Epithelial cell of prostate (primary cell): Measurements from ENCODE around the gene FRYL.
"Not testable (repeated sequence)": the region's sequence is repeated elsewhere in the genome, so short reads cannot be mapped to it uniquely, and the experiment has no call there.

Experiments used
- DNase-seq: peaks from one replicate; pipeline ENCODE4 v3.0.0-alpha.2; 2011; ENCODE audit warnings: low read depth, low spot score
- H3K27ac ChIP-seq: fragments of 450-650 bp; 2 replicates; pipeline ENCODE4 v1.5.1; 2017; ENCODE audit warnings: mild to moderate bottlenecking

Gene FRYL

GRCh38 chr4:48779998-48780864 lies at the start of gene FRYL:
FRYL (minus strand) TSS chr4:48780279; CDS start chr4:48634410, 145,869 bp downstream.
- H3K27ac ChIP-seq: peak within 1 kb of the TSS; percentile 94
- peak; percentile 98 for DNase-seq

DNA sequence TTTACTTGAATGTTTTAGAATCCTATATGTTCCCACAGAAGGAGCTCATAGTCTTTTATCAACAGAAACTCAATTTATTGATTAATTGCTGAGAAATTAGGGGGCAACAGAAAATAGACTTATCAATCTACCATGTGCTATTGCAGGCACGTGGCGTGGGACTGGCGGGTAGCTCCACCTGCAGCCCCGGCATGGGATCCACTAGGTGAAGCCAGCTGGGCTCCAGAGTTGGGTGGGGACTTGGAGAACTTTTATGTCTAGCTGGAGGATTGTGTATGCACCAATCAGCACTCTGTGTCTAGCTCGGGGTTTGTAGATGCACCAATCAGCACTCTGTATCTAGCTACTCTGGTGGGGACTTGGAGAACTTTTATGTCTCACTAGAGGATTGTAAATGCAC lies 47.5 kb upstream of the FRYL start:
- DNase-seq: no peak
- no peak overlapping the region for H3K27ac ChIP-seq

- not testable (repeated sequence) for H3K27ac ChIP-seq, DNase-seq
These were observed 41.4 kb upstream of the FRYL start for GRCh38 chr4:48821431-48821830.

DNA sequence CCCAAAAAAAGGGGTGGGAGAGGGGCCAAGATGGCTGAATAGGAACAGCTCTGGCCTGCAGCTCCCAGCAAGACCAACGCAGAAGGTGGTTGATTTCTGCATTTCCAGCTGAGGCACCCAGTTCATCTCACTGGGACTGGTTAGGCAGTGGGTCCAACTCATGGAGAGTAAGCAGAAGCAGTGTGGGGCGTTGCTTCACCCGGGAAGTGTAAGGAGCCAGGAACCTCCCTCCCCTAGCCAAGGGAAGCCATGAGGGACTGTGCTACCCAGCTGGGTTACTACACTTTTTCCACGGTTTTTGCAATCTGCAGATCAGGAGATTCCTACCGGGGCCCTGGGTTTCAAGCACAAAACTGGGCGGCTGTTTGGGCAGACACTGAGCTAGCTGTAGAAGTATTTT lies 36.9 kb upstream of the FRYL start:
- no peak for DNase-seq

DNA sequence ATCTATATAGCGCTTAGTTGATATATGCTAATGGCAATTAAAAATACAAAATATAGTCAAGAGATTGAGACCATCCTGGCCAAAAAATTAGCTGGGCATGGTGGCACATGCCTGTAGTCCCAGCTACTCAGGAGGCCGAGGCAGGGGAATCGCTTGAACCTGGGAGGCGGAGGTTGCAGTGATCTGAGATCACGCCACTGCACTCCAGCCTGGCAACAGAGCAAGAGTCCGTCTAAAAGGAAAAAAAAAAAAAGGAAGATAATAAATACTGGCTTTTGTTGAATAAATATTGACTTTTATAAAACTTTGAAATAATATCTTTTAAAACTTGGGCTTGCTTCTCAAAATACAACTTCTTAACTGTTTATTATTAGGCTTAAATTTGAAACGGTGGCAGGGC lies 36.2 kb upstream of the FRYL start:
- DNase-seq, H3K27ac ChIP-seq: not testable (repeated sequence)

More for the DNA sequence above, 36.9 kb upstream of the FRYL start:
- no peak overlapping the region for H3K27ac ChIP-seq

DNA sequence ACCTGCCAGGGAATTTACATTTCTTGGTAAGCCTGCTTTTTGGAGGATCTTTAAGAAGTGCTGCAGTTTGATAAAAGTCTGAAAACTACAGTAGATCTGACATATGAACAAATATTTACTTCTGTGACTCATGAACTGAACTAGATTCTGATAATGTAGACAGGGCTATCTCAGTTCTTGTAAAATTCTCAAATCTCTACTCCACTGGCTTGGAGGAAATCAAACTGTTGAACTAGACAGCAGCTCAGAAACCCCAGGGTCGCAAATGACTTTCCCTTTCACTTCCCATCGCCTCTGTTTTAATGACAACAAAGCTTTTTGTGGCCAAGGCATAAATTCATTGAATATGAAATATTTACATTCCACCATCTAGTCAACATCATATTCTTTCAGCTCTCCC lies 35.4 kb upstream of the FRYL start:
- no peak for DNase-seq
- no peak overlapping the region for H3K27ac ChIP-seq

GRCh38 chr4:48813964-48814363 lies 33.9 kb upstream of the FRYL start:
- H3K27ac ChIP-seq: no peak overlapping the region
- DNase-seq: no peak

- no peak for DNase-seq
These were observed 32.8 kb upstream of the FRYL start for GRCh38 chr4:48812866-48813265.

DNA sequence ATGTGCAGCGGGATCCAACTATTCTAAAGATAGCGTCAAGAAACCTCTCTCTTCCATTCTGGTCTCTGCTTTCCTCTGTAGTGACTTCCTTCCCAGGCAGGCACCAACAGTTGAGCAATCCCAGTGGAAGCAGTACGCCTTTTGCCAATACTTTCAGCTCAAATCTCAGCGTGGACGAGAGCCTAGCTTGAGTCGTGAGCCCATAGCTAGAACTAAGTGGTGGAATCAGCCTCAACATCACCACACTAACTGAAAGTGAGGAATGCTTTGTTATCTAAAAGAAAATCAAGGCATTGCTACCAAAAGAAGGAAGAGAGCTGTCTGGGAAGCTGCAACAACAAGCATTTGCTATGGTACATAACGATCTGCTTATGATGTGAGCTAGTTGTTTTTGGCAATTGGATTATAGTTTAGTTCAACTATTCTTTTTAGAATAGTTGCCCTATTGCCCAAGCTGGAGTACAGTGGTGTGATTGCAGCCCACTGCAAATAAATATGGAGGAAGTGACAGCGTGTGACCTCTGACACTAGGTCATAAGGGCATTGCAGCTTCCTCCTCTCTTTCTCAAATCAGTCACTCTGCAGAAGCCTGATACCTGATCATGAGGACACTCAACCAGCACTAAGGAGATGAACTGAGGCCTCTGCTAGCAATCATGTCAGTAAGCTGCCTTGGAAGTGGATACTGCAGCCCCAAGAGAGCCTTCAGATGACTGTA lies 24.7 kb upstream of the FRYL start:
- H3K27ac ChIP-seq: no peak overlapping the region
- DNase-seq: no peak

More at GRCh38 chr4:48812866-48813265, 32.8 kb upstream of the FRYL start:
- no peak overlapping the region for H3K27ac ChIP-seq

DNA sequence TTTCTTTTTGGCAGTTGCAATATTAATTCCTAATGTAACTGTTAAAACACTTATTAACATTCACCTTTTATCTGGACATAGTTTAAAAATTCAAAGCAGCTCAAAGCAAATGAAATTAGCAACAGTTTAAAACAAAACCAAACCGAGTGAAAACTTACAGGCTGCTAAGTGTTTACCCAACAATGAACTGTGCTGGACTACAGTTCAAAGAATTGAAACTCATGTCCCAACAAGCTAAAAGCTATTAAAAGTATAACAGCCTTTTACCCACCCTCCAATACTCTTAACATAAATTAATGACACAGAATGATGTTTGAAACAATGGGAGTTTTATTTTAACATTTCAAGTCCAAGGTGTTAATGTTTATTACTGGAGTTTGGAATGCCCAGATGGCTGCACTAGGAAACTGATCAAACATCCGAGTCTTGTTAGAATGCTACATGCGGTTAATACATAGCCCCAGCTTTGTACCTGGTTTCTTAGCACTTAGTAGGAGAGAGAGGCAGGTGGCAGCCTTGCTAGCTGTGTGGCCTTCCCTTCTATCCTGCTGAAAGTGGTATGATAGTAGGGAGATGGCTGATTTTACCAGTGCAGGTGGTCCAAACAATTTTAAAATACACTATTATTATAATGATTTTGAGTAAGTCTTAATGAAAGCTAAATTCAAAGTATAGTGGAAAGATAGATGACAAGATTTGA lies 21.1 kb upstream of the FRYL start:
- H3K27ac ChIP-seq: no peak overlapping the region
- no peak for DNase-seq

DNA sequence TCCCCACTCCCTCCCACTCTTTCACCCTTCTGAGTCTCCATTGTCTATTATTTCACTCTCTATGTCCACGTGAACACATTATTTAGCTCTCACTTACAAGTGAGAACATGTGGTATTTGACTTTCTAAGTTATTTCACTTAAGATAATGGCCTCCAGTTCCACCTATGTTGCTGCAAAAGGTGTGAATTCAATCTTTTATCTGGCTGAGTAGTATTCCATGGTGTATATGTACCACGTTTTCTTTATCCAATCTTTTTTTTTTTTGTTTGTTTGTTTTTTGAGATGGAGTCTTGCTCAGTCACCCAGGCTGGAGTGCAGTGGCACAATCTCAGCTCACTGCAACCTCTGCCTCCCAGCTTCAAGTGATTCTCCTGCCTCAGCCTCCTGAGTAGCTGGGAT lies 20.1 kb upstream of the FRYL start:
- not testable (repeated sequence) for H3K27ac ChIP-seq, DNase-seq

- no peak for DNase-seq
- H3K27ac ChIP-seq: peak overlapping the region; percentile 7
These were observed 19.1 kb upstream of the FRYL start for GRCh38 chr4:48799157-48799556.

DNA sequence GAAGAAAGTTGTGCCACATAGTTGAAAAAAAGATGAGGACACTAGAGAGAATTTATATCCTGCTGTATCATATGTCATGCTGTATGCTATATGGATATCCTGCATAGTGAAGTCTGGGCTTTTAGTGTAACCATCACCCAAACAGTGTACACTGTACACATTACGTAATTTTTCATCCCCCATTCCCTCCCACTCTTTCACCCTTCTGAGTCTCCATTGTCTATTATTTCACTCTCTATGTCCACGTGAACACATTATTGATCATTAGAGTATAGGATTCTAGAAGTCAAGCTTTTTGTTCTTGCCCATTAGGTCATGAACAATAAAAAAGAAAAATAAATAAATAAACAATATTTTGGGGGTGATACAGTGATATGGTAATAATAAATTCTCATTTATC lies 18.0 kb upstream of the FRYL start:
- no peak for DNase-seq
- no peak overlapping the region for H3K27ac ChIP-seq

- DNase-seq: no peak
- no peak overlapping the region for H3K27ac ChIP-seq
These were observed 17.0 kb upstream of the FRYL start for GRCh38 chr4:48796927-48797679.

- DNase-seq: no peak
- H3K27ac ChIP-seq: no peak overlapping the region
These were observed 16.3 kb upstream of the FRYL start for GRCh38 chr4:48796191-48796926.

- no peak overlapping the region for H3K27ac ChIP-seq
These were observed 15.0 kb upstream of the FRYL start for GRCh38 chr4:48795108-48795507.

GRCh38 chr4:48792348-48793006 lies 12.4 kb upstream of the FRYL start:
- no peak for DNase-seq
- no peak overlapping the region for H3K27ac ChIP-seq

More at GRCh38 chr4:48795108-48795507, 15.0 kb upstream of the FRYL start:
- no peak for DNase-seq

GRCh38 chr4:48791313-48791712 lies 11.2 kb upstream of the FRYL start:
- no peak overlapping the region for H3K27ac ChIP-seq
- DNase-seq: no peak

DNA sequence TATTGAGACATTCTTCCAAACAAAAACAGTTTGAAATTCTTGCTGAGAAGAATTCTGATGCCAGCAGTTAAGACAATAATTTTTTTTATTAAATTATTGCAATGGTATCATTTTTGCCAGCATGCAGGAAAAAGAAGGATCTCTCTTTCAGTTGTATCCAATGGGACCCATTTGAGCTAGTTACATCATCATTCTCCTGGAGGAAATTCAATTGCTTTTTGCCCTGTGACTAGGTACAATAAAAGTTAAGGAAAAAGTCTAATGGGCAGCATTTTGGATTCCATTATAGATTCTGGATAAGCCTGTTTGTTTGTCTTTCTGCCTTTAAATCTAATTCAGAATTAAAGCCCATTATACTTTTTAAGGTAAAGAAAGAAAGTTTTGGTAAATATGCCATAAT lies 10.5 kb upstream of the FRYL start:
- H3K27ac ChIP-seq: no peak overlapping the region
- DNase-seq: no peak
